Embryonic facial prominence (tissue), 1 donor: ENCODE measurements around the gene MORC1.
"Not testable (repeated sequence)": the region's sequence is repeated elsewhere in the genome, so short reads cannot be mapped to it uniquely, and the experiment has no call there.

ENCODE experiments used
- DNase-seq: peaks from one replicate; pipeline ENCODE4 v3.0.0-alpha.2; 2016; ENCODE audit errors: extremely low spot score

MORC1 gene

GRCh38 chr3:109117939-109118338 is at the start of gene MORC1:
TSS of gene MORC1 (minus strand) at chr3:109118134. CDS start at chr3:109118059, 75 bp downstream.
- DNase-seq = no peak

GRCh38 chr3:109165905-109166304 is 48.0 kb upstream of the MORC1 start:
- DNase-seq = no peak

GRCh38 chr3:109161487-109162123 is 43.7 kb upstream of the MORC1 start:
- DNase-seq = no peak

- no peak for DNase-seq
Measured at GRCh38 chr3:109155828-109156227, 37.9 kb upstream of the MORC1 start.

- DNase-seq = no peak
Measured at GRCh38 chr3:109154979-109155378, 37.0 kb upstream of the MORC1 start.

GRCh38 chr3:109152320-109152719 is 34.4 kb upstream of the MORC1 start:
- no peak for DNase-seq

GRCh38 chr3:109149078-109149477 is 31.1 kb upstream of the MORC1 start:
- no peak for DNase-seq

GRCh38 chr3:109143646-109144045 is 25.7 kb upstream of the MORC1 start:
- no peak for DNase-seq

GRCh38 chr3:109140318-109140717 is 22.4 kb upstream of the MORC1 start:
- DNase-seq = no peak

GRCh38 chr3:109137761-109138160 is 19.8 kb upstream of the MORC1 start:
- DNase-seq = no peak

GRCh38 chr3:109136523-109136922 is 18.6 kb upstream of the MORC1 start, which contains the start of gene C3orf85:
TSS of gene C3orf85 (plus strand) at chr3:109136719. CDS start at chr3:109136848, 129 bp downstream.
- no peak for DNase-seq

GRCh38 chr3:109133474-109133816 is 15.5 kb upstream of the MORC1 start:
- not testable (repeated sequence) for DNase-seq

GRCh38 chr3:109132801-109133473 is 15.0 kb upstream of the MORC1 start:
- DNase-seq = no peak

GRCh38 chr3:109131276-109131675 is 13.3 kb upstream of the MORC1 start:
- no peak for DNase-seq

GRCh38 chr3:109127553-109127952 is 9.6 kb upstream of the MORC1 start:
- DNase-seq = no peak

GRCh38 chr3:109125902-109126301 is 8.0 kb upstream of the MORC1 start:
- no peak for DNase-seq

GRCh38 chr3:109122690-109123089 is 4.8 kb upstream of the MORC1 start:
- DNase-seq = no peak

- no peak for DNase-seq
Measured at GRCh38 chr3:109118584-109118983, 650 bp upstream of the MORC1 start.

- no peak for DNase-seq
Measured at GRCh38 chr3:109116031-109116430, 1.9 kb downstream of the MORC1 start.

GRCh38 chr3:109115451-109115850 is 2.5 kb downstream of the MORC1 start:
- DNase-seq = no peak

- DNase-seq = no peak
Measured at GRCh38 chr3:109114746-109115145, 3.2 kb downstream of the MORC1 start.

- no peak for DNase-seq
Measured at GRCh38 chr3:109112946-109113760, 4.8 kb downstream of the MORC1 start.

- DNase-seq = no peak
Measured at GRCh38 chr3:109109574-109109973, 8.4 kb downstream of the MORC1 start.
